Measurements from ENCODE around the gene UBE2N.
"Not testable (repeated sequence)": the region's sequence is repeated elsewhere in the genome, so short reads cannot be mapped to it uniquely, and the experiment has no call there.

Gene UBE2N

GRCh38 chr12:93408813-93409212 is 32.9 kb downstream of the UBE2N start:
- H3K4me1 Mint-ChIP-seq (ENCODE audit: low read depth) = peaks cover 33% of the 10 kb centered on the region
- H3K4me3 Mint-ChIP-seq = no peak overlapping the region
- H3K36me3 Mint-ChIP-seq (ENCODE audit: low read depth) = peaks cover 51% of the 10 kb centered on the region
- H3K27me3 Mint-ChIP-seq (ENCODE audit: low read depth) = no peaks in the 10 kb centered on the region
- H3K9me3 Mint-ChIP-seq = no peaks in the 10 kb centered on the region
- H3K27ac Mint-ChIP-seq = no peak overlapping the region

- Mint-ChIP-seq H3K27ac (no peak overlapping the region), H3K36me3 (ENCODE audit: low read depth) (peaks cover 46% of the 10 kb centered on the region), H3K27me3 (ENCODE audit: low read depth) (no peaks in the 10 kb centered on the region), H3K4me3 (no peak overlapping the region), H3K9me3 (no peaks in the 10 kb centered on the region), H3K4me1 (ENCODE audit: low read depth) (peaks cover 25% of the 10 kb centered on the region)
Observed at GRCh38 chr12:93407963-93408283, 33.8 kb downstream of the UBE2N start.

- no peak overlapping the region for H3K27ac Mint-ChIP-seq
- H3K4me3 Mint-ChIP-seq = no peak overlapping the region
- H3K4me1 Mint-ChIP-seq (ENCODE audit: low read depth) = peaks cover 22% of the 10 kb centered on the region
- H3K27me3 Mint-ChIP-seq (ENCODE audit: low read depth) = no peaks in the 10 kb centered on the region
- H3K36me3 Mint-ChIP-seq (ENCODE audit: low read depth) = peaks cover 51% of the 10 kb centered on the region
- H3K9me3 Mint-ChIP-seq = no peaks in the 10 kb centered on the region
Observed at GRCh38 chr12:93407054-93407962, 34.4 kb downstream of the UBE2N start.

GRCh38 chr12:93404961-93405849 is 36.5 kb downstream of the UBE2N start:
- Mint-ChIP-seq H3K4me3 (no peak overlapping the region), H3K36me3 (ENCODE audit: low read depth) (peaks cover 36% of the 10 kb centered on the region), H3K4me1 (ENCODE audit: low read depth) (peaks cover 12% of the 10 kb centered on the region), H3K27ac (no peak overlapping the region), H3K27me3 (ENCODE audit: low read depth) (no peaks in the 10 kb centered on the region), H3K9me3 (no peaks in the 10 kb centered on the region)

GRCh38 chr12:93403988-93404803 is 37.6 kb downstream of the UBE2N start:
- peaks cover 9% of the 10 kb centered on the region for H3K4me1 Mint-ChIP-seq (ENCODE audit: low read depth)
- no peaks in the 10 kb centered on the region for H3K9me3 Mint-ChIP-seq
- peaks cover 33% of the 10 kb centered on the region for H3K36me3 Mint-ChIP-seq (ENCODE audit: low read depth)
- no peak overlapping the region for H3K27ac Mint-ChIP-seq
- H3K27me3 Mint-ChIP-seq (ENCODE audit: low read depth) = no peaks in the 10 kb centered on the region
- no peak overlapping the region for H3K4me3 Mint-ChIP-seq

GRCh38 chr12:93402333-93403311 is 39.1 kb downstream of the UBE2N start:
- peaks cover 32% of the 10 kb centered on the region for H3K36me3 Mint-ChIP-seq (ENCODE audit: low read depth)
- H3K9me3 Mint-ChIP-seq = no peaks in the 10 kb centered on the region
- H3K4me1 Mint-ChIP-seq (ENCODE audit: low read depth) = peaks cover 2% of the 10 kb centered on the region
- no peak overlapping the region for H3K27ac Mint-ChIP-seq
- no peaks in the 10 kb centered on the region for H3K27me3 Mint-ChIP-seq (ENCODE audit: low read depth)
- H3K4me3 Mint-ChIP-seq = no peak overlapping the region

- peaks cover 17% of the 10 kb centered on the region for H3K36me3 Mint-ChIP-seq (ENCODE audit: low read depth)
- H3K9me3 Mint-ChIP-seq; H3K27me3 Mint-ChIP-seq (ENCODE audit: low read depth); H3K4me1 Mint-ChIP-seq (ENCODE audit: low read depth); H3K27ac Mint-ChIP-seq; H3K4me3 Mint-ChIP-seq: not testable (repeated sequence)
Observed at GRCh38 chr12:93399183-93399863, 42.4 kb downstream of the UBE2N start.

GRCh38 chr12:93397412-93397811 is 44.3 kb downstream of the UBE2N start:
- no peaks in the 10 kb centered on the region for H3K4me1 Mint-ChIP-seq (ENCODE audit: low read depth)
- no peaks in the 10 kb centered on the region for H3K9me3 Mint-ChIP-seq
- peaks cover 9% of the 10 kb centered on the region for H3K36me3 Mint-ChIP-seq (ENCODE audit: low read depth)
- no peak overlapping the region for H3K4me3 Mint-ChIP-seq
- no peak overlapping the region for H3K27ac Mint-ChIP-seq
- no peaks in the 10 kb centered on the region for H3K27me3 Mint-ChIP-seq (ENCODE audit: low read depth)

- H3K27me3 Mint-ChIP-seq (ENCODE audit: low read depth) = no peaks in the 10 kb centered on the region
- H3K36me3 Mint-ChIP-seq (ENCODE audit: low read depth) = peaks cover 3% of the 10 kb centered on the region
- no peaks in the 10 kb centered on the region for H3K4me1 Mint-ChIP-seq (ENCODE audit: low read depth)
- H3K27ac Mint-ChIP-seq = no peak overlapping the region
- H3K4me3 Mint-ChIP-seq = no peak overlapping the region
- H3K9me3 Mint-ChIP-seq = no peaks in the 10 kb centered on the region
Observed at GRCh38 chr12:93393425-93393824, 48.3 kb downstream of the UBE2N start.

- H3K4me1 Mint-ChIP-seq (ENCODE audit: low read depth) = peaks cover 6% of the 10 kb centered on the region
- H3K27ac Mint-ChIP-seq = no peak overlapping the region
- peaks cover 8% of the 10 kb centered on the region for H3K36me3 Mint-ChIP-seq (ENCODE audit: low read depth)
- no peaks in the 10 kb centered on the region for H3K27me3 Mint-ChIP-seq (ENCODE audit: low read depth)
- no peaks in the 10 kb centered on the region for H3K9me3 Mint-ChIP-seq
- no peak overlapping the region for H3K4me3 Mint-ChIP-seq
Observed at GRCh38 chr12:93390549-93391297, 51.0 kb downstream of the UBE2N start.

GRCh38 chr12:93390031-93390430 is 51.7 kb downstream of the UBE2N start:
- Mint-ChIP-seq H3K4me1 (ENCODE audit: low read depth) (peaks cover 6% of the 10 kb centered on the region), H3K27ac (no peak overlapping the region), H3K9me3 (no peaks in the 10 kb centered on the region), H3K36me3 (ENCODE audit: low read depth) (peaks cover 12% of the 10 kb centered on the region), H3K27me3 (ENCODE audit: low read depth) (no peaks in the 10 kb centered on the region), H3K4me3 (no peak overlapping the region)

GRCh38 chr12:93387780-93388179 is 54.0 kb downstream of the UBE2N start:
- no peak overlapping the region for H3K27ac Mint-ChIP-seq
- H3K36me3 Mint-ChIP-seq (ENCODE audit: low read depth) = peaks cover 12% of the 10 kb centered on the region
- H3K4me3 Mint-ChIP-seq = no peak overlapping the region
- no peaks in the 10 kb centered on the region for H3K27me3 Mint-ChIP-seq (ENCODE audit: low read depth)
- no peaks in the 10 kb centered on the region for H3K9me3 Mint-ChIP-seq
- peaks cover 11% of the 10 kb centered on the region for H3K4me1 Mint-ChIP-seq (ENCODE audit: low read depth)

Data from T-helper 1 cell treated with Interleukin-12 subunit alpha and Interleukin-12 subunit beta and Interleukin-4 antibody, amounts not matched to agents 30 μg/mL and 1 μg/mL, for 36 hours (primary cell).